NCI-H748 (cell line): ENCODE results near the gene SLC7A9.

ENCODE experiments used
- DNase-seq: peaks from one replicate; lab custom pipeline; 2025; ENCODE audit not compliant: unreplicated experiment; lab: John Stamatoyannopoulos, UW

The SLC7A9 gene

DNA sequence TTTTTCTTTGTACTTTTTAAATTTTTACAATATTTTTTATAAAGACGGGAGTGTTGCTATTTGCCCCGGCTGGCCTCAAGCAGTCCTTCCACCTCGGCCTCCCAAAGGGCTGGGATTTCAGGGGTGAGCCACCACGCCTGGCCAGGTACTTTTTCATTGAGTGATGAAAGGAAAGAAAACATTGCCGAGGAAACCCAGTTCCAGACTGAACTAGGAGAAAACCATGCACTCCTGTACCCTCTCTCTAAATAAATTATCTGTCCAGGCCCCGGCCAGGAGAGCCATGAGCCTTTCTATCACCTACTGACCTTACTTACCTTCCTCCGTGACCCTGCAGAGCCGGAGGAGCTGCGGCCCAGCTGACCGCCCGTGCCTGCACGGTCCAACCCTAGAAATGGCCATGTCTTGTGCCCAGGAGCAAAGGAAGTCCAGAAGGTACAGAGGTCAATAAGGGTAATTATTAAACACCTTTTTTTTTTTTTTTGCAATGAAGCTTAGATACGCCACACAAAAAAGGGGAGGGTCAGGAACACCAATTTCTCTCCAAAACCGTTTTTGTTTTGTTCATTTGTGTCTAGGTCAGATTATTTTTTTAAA lies at the start of gene SLC7A9:
SLC7A9 (minus strand) TSS at position 399 of the 597 bp plus-strand sequence. CDS start 1,233 bp downstream, outside the sequence.
- DNase-seq, result no peak

DNA sequence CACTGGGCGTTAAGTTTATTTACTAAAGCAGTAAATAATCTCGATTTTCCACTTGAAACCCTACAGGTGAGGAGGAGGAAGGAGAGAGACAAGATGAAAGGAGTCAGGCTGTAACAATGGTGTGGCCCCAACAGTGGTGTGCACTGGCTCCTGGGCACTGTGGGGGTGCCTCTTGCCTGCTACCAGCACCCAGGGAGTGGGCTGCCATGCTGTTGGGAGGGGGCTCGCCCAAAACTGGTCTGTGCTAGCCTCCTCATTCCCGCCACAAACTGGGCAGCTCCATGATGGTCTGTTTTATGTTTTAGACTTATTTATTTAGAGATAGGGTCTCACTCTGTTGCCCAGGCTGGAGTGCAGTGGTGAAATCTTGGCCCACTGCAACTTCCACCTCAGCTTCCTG lies 49.8 kb upstream of the SLC7A9 start:
- no peak for DNase-seq

DNA sequence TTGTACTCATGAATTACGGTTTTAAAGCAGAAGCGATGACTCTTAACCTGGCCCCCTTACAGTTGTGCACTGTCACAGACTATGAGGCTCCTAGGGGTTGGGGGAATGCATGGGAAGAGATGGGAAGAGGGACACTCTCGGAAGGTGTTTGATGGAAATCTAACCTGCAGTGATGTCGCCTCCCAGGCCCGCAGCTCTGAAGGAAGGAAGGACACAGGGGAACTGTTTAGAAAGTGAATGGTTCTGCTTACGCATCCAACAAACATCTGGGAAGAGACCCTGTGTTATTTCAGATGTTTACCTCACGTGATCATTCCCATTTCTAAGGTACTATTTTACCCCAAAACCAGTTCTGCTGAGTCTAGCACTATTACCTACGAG lies 48.0 kb upstream of the SLC7A9 start:
- DNase-seq, result no peak

GRCh38 chr19:32916969-32917615 lies 47.5 kb upstream of the SLC7A9 start:
- no peak for DNase-seq

DNA sequence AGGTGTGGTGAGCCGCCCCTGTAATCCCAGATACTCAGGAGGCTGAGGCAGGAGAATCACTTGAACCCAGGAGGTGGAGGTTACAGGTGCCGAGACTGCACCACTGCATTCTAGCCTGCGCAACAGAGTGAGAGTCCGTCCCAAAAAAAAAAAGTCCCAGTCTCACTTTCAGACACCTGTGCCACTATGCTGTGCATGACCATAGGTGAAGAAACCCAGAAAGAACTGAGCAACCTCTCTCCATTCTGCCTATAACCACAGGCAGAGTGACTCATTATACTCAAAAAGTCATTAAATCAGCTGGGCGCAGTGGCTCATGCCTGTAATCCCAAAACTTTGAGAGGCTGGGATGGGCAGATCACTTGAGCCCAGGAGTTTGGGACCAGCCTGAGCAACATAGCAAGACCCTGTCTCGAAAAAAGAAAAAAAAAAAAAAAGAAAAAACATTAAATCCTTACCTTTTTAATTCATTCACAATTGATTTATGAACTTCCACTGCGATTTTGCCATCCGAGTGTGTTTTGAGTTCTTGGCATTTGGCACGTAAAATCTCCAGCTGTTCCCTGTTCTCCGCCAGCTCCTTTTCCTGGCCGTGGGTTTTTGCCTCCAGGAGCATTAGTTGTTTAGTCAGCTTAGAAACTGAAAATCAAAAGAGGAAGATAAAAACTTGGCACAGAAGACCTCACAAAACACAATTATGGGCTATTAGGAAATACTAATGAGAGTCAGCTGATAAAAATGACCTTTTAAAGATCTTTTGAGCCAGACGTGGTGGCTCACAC lies 45.5 kb upstream of the SLC7A9 start:
- no peak for DNase-seq

- DNase-seq, result no peak
These were observed 41.9 kb upstream of the SLC7A9 start for GRCh38 chr19:32911467-32911866.

GRCh38 chr19:32910874-32911273 lies 41.3 kb upstream of the SLC7A9 start:
- no peak for DNase-seq

DNA sequence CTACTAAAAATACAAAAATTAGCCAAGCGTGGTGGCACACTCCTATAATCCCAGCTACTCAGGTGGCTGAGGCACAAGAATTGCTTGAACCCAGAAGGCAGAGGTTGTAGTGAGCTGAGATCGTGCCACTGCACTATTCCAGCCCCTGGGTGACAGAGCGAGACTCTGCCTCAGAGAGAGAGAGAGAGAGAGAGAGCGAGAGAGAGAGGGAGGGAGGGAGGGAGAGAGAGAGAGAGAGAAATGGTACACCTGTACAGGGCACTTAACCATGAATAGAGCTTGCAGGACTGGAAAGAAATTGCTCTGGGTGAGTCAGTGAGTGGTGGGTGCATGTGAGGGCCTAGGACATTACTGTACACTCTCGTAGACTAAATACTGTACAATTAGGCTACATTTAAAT lies 40.5 kb upstream of the SLC7A9 start:
- DNase-seq, result no peak

GRCh38 chr19:32909257-32909656 lies 39.7 kb upstream of the SLC7A9 start:
- DNase-seq, result no peak

DNA sequence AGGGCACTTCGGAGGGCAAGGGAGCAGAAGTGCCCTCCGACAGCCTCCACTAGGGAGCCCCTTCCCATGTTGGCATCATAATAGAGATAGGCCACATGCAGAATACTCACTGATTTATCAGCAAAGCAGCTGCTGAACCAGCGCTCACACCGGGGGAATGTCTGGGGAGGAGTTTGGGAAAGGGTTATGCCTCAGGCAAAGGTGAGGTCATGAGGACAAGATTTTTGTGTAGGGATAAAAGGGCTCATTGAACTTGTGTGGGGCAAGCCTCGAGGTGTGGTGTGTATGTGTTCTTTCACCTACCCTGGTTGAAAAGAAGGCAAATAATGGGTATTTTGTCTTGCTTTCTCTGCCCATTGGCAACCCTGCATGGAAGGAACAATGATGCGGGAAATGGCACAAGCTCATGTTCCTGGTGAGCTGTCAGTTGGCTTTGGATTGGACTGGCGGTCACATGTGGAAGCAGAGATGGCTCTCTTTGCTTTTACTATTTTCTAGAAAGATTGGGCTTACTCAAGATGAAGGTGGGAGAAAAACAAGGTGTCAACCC lies 39.1 kb upstream of the SLC7A9 start:
- DNase-seq, result no peak

DNA sequence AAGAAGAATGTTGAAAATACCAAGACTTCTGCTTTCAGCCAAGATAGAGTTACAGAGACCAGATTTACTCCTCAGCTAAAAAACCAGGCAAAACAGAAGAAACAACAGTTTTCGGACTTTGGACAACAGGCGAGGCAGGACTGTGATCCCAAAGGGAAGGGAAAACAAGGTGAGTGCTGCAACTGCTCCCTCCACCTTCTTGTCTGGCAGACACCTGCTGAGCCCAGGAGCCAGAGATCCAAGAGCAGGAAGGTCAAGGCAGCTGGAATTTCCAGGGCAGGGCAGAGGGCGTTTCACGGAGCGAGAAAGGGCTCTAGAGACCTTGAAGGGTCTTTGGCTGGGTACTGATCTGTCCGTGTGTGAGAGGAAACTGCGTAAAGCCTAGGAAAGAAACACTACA lies 32.9 kb upstream of the SLC7A9 start:
- no peak for DNase-seq

GRCh38 chr19:32901504-32902161 lies 32.1 kb upstream of the SLC7A9 start:
- no peak for DNase-seq

DNA sequence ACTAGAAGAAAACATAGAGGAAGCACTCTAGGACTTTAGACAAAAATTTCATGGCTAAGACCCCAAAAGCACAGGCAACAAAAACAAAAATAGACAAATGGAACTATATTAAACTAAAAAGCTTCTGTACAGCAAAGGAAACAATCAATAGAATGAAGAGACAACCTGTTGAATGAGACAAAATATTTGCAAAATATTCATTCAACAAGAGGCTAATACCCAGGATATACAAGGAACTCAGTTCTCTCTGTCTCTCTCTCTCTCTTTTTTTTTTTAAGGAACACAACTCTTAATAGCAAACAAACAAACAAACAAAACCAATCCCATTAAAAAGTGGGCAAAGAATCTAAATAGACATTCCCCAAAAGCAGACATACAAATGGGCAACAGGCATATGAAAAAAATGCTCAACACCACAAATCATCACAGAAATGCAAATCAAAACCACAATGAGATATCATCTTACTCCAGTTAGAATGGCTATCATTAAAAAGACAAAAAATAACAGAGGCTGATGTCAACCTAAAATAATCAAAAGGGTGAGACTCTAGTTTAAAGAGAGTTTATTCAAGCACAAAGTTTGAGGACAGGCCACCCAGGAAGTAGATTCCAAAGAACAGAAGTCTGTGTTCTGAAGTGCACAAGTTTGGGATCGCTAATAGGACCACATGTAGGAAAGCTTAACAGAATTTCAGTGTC lies 27.1 kb upstream of the SLC7A9 start:
- DNase-seq, result no peak

DNA sequence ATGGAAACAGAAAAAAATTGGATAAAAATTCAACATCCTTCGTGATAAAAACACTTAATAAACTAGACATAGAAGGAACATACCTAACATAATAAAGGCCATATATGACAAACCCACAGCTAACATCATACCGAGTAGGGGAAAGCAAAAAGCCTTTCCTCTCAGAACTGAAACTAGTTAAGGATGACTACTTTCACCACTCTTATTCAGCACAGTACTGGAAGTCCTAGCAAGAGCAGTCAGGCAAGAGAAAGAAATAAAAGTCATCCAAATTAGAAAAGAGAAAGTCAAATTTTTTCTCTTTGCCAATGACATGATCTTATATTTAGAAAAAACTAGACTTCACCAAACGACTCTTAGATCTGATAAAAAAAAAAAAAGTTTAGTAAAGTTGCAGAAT lies 25.8 kb upstream of the SLC7A9 start:
- no peak for DNase-seq

GRCh38 chr19:32891609-32892008 lies 22.0 kb upstream of the SLC7A9 start:
- no peak for DNase-seq

GRCh38 chr19:32890841-32891240 lies 21.3 kb upstream of the SLC7A9 start:
- no peak for DNase-seq

- no peak for DNase-seq
These were observed 20.8 kb upstream of the SLC7A9 start for GRCh38 chr19:32890326-32890725.

DNA sequence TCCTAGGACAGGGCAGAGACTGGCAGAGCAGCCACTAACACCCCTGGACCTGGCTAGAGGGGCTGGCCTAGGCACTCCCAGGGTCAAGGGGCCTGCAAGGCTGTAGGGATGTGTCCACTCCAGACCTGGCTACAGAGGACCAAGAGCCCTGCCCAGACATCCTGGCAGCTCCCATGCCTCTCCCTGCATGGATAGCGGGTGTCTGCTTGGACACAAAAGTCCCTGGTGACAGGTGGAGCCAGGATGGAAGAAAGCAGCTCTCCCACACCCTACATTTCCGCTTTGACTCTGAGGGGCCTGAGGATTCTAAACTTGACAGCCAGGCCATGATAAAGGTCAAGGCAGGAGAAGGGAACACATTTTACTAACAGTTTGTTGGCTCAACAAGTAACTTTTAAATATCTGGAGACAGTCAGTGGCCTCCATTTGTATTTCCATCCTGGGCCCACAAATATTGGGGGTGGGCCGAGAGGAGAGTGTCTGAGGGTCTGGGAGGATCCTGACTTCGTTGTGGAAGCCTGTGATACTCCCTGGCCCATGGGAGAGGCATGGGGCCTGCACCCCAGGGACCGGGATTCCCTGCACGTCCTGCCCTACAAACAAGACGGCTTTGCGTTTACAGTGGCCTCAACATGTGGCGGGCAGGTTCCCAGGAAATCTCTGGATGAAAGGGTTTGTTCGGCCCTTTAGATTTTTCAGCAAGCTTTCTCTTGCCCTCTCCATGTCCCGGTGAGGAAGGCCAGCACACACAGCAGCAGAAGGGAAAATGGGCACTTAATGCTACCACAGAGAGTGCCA lies 19.8 kb upstream of the SLC7A9 start:
- no peak for DNase-seq

DNA sequence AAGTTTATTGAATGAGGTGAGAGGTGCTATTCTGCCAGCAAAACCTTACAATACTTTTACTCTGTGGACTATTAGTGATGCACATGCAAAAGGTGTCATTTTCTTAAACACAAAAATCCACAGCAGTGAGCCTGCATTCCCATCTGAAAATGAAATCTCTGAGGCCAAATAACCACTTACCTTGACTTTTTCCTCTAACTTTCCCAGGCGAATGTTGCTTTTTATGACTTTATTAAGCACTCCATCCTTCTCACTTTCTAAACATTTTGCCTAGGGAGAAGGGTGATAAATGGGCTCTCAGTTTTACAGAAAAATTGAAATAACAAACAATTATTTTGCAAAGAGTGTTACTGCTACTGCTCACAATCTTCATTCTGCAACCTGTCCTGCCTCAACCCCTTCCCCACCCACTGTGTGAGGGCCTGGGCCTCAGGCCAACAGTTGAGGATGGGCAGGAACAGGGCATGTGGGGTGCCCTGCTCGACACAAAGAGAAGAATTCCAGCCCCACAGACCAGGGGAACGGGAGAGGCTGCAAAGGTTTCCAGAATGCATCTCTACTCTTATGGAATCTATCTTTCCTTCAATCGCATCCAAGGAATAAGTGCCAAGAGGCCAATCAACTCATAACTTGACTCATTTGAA lies 18.1 kb upstream of the SLC7A9 start:
- no peak for DNase-seq

- DNase-seq, result no peak
These were observed 16.7 kb upstream of the SLC7A9 start for GRCh38 chr19:32886241-32886640.
